Stimulated activated CD4-positive, alpha-beta T cell treated with anti-CD3 and anti-CD28 coated beads, Interleukin-12 subunit alpha, Interleukin-12 subunit beta, amount 100 ng/mL, for 4 hours (primary cell): ENCODE measurements around the gene MAP2K5.

Source experiments
- DNase-seq: peaks from one replicate; pipeline ENCODE4 v3.0.0-alpha.2; 2020

The MAP2K5 gene

DNA sequence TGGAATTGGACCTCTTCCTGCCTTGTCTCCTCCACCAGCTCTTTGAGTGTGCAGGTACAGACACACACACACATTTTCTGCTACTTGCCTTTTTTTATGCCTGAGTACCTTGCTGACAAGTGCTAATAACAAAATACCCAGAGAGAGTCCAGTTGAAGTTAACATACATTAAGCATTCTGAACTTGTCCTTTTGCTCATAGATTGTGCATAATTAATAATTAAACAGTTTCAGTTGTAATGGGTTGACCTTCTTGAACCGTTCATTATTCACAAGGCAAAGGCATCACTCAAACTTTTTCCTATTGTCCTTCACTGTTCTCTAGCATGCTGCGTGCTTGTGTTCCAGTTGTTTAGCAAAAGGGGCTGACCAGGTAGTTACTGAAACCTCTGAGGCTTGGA lies 223.2 kb downstream of the MAP2K5 start:
- DNase-seq = no peak

GRCh38 chr15:67766968-67767367 lies 224.5 kb downstream of the MAP2K5 start:
- DNase-seq = no peak

DNA sequence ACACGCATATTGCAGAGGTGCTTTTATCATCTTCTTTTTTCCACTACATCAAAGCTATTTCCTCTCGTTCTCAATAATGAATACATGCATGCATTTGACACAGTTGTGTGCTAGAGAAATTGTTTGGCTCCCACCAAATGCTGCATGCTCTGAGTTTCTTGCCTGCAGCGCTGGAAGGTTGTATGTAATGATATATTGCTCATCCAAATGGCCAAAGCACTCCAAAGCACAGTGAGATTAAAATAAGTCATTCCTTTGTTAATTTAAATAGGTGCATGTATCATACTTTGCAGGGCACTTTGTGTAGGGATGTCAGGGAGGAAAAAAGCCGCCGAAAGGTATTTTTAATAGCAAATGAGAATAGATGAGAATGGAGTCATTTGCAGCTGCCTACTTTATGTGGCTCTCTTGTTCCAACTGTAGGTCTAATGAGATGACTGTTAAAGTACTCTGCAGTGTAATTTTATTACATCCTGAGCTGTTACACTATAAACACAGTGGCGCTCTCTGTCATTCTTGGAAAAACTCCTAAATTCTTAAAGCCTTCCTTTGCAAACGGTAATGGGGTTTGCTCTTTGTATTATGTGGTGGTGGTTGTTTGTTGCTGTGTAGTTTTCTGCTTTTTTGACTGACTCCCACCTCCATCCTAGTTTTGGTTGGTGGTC lies 225.9 kb downstream of the MAP2K5 start:
- DNase-seq = no peak

GRCh38 chr15:67769497-67770357 lies 227.2 kb downstream of the MAP2K5 start:
- no peak for DNase-seq

- DNase-seq = no peak
Measured at GRCh38 chr15:67770358-67770628, 227.8 kb downstream of the MAP2K5 start.

DNA sequence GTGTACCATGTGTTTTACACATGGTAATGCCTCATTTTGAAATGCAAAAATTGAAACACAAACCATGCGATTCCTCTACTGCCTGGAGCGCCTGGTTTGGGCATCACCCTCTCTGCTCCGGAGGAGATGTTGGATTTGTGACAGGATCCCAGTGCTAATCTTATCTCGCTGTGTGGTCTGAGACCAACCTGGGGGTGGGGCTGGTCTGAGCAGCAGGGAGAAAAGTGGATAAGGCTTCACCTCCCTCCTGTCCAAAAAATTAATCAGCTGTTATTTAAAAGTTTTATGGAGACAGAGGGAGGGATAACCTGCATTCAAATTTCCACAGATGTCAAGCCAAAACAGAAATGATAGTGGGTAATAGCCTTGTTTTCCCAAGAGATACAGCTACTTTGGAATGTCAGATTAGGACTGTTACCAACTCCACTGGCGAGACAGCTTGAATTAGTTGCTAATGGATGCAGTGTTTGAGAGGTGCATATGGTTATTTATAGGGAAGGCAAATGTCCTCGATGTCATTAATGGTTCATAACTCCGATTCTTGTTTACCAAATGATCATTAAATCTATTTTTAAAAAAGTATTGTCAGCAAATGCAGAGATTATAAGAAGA lies 228.8 kb downstream of the MAP2K5 start:
- DNase-seq = no peak

DNA sequence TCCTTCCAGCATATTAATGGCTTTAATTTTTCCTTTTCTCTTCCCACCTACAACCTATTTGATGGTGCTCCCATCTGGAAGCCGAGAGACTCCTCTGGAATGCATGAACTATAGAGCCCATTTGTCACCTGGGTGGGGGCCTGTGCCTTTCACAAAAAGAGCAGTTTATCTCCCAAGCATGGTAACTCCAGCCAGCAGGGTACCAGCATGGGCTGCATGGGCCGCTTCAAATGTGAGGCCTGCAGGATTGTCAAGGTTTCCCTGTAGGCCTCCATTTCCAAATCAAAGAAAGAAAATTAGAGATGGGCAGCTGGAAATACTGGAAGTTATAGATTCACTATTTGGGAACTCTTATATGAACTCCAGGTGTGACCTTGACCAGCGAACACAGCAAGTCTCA lies 232.1 kb downstream of the MAP2K5 start:
- DNase-seq = no peak

- DNase-seq = no peak
Measured at GRCh38 chr15:67775250-67775649, 232.7 kb downstream of the MAP2K5 start.

- no peak for DNase-seq
Measured at GRCh38 chr15:67775998-67776397, 233.5 kb downstream of the MAP2K5 start.

GRCh38 chr15:67776600-67776999 lies 234.1 kb downstream of the MAP2K5 start:
- DNase-seq = no peak

DNA sequence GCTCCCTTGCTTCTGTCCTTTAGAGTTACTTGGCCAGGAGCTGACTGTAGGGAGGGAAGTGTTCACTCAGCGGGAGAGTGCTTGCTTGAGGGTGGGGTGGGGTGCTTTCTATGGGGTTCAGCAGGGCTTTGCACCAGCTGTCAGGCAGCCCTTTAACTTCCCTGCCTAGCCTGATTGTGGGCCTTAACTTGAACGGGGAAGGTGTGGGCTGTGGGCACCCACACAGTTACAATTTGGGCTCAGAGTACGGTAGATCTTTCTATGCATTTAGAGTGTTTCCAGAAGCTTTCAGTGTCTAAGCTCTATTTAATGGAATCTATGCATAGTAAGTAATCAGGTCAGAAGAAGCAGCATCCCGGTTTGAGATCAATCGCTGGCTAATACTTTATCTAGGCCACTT lies 234.6 kb downstream of the MAP2K5 start:
- no peak for DNase-seq

- no peak for DNase-seq
Measured at GRCh38 chr15:67777773-67778172, 235.3 kb downstream of the MAP2K5 start.

- DNase-seq = no peak
Measured at GRCh38 chr15:67778968-67779548, 236.6 kb downstream of the MAP2K5 start.

GRCh38 chr15:67779549-67780111 lies 237.1 kb downstream of the MAP2K5 start:
- DNase-seq = no peak

DNA sequence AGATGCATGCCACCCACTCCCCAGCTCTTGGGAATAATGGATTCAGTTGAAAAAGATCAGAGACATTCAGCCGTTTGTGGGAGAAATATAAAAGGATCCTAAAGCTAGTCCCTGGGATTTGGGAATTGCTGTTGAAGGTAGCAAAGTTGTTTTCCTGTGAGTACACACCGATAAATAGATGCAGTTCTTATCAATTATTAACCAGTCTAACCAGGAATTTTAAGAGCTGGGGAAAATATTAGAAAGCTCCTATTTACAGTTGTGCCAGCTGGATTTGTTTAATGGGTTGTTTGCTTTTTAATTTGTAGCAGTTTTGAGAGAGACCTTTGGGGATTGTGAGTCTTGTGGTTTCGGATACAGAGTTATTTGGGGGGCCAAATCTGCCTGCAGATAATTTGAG lies 238.6 kb downstream of the MAP2K5 start:
- DNase-seq = no peak

- no peak for DNase-seq
Measured at GRCh38 chr15:67781907-67782690, 239.6 kb downstream of the MAP2K5 start.

DNA sequence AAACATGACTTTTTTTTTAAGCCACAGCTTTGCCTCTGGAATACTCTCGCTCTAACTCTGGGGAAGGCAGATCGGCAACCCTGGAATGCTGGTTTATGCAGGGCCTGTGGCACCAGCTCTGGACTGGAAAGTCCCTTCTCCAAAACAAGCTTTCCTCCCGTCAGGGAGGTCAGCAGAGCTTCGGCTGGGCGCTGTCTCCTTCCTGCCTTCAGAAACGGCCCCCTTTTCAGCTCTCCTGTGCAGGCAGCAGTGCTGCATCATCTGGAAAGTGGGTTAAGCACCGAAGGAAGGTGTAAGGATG lies 240.1 kb downstream of the MAP2K5 start:
- no peak for DNase-seq

DNA sequence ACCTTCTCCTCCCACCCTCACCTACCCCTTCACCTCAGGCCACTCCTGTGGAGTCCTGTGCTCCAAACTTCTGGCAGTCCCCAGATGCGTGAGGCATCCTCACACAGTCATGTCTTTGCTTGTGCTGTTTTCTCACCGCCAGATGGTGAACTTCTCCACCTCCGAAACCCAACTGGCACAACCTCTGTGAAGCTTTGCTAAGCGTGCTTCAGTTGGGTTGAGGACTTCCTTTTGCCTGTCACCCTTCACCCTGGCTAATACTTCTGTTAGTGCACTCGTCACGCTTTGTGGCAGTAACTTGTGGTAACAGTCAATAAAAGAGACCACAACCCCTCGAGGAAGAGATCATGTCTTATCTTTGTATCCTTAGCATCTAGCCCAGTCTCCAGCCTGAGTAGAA lies 240.8 kb downstream of the MAP2K5 start:
- no peak for DNase-seq

GRCh38 chr15:67784090-67784781 lies 241.7 kb downstream of the MAP2K5 start:
- DNase-seq = no peak

DNA sequence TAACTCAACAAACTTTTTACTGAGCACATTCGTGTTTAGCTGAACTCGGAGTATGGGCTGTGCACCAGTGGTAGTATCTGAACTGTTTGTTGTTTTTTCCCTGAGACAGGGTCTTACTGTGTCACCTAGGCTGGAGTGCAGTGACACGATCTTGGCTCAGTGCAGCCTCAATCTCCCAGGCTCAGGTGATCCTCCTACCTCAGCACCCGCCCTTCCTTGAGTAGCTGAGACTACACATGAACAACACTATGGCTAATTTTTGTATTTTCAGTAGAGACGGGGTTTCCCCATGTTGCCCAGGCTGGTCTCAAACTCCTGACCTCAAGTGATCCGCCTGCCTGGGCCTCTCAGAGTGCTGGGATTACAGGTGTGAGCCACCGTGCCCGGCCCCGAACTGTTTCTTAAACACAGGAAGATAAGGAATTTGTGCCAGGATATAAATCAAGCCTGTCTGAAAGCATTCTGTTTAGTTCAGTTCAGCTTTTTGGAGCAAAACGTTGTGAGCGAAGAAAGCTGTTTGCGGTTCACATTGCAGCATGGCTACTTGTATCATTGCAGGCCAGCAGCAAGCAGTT lies 242.4 kb downstream of the MAP2K5 start:
- DNase-seq = no peak

GRCh38 chr15:67785431-67785830 lies 242.9 kb downstream of the MAP2K5 start:
- DNase-seq = no peak

GRCh38 chr15:67786646-67787045 lies 244.1 kb downstream of the MAP2K5 start:
- no peak for DNase-seq
